Endodermal cell (in vitro differentiated cells): ENCODE data around the gene IL21R. TPM values are rescaled to one million over a fixed set of nuclear protein-coding genes. Genes with fewer than 3 reads are reported as not detected.

ENCODE experiments used
- DNase-seq: peaks from one replicate; pipeline ENCODE4 v3.0.0-alpha.2; 2017
- H3K27ac ChIP-seq: 2 replicates; pipeline ENCODE4 v1.5.1; 2013; ENCODE audit warnings: mild to moderate bottlenecking, low read depth, low read length, moderate library complexity
- H3K27me3 ChIP-seq: 2 replicates; pipeline ENCODE4 v1.6.1; 2013; ENCODE audit warnings: mild to moderate bottlenecking, low read length, moderate library complexity; ENCODE audit not compliant: insufficient read depth, control insufficient read depth, poor library complexity, severe bottlenecking
- H3K36me3 ChIP-seq: 2 replicates; pipeline ENCODE4 v1.7.0; 2013; ENCODE audit warnings: mild to moderate bottlenecking, low read length, moderate library complexity; ENCODE audit not compliant: control insufficient read depth, insufficient read depth
- H3K4me1 ChIP-seq: one replicate; pipeline ENCODE4 v1.7.0; 2013; ENCODE audit warnings: low read length; ENCODE audit not compliant: control insufficient read depth, insufficient read depth
- H3K4me3 ChIP-seq: 2 replicates; pipeline ENCODE4 v1.5.1; 2013; ENCODE audit warnings: mild to moderate bottlenecking, low read length, moderate library complexity
- H3K9ac ChIP-seq: 2 replicates; pipeline ENCODE4 v1.6.1; 2013; ENCODE audit warnings: mild to moderate bottlenecking, low read length, moderate library complexity; ENCODE audit not compliant: poor library complexity, severe bottlenecking; ENCODE audit errors: extremely low read depth
- H3K9me3 ChIP-seq: 2 replicates; pipeline ENCODE4 v1.6.1; 2013; ENCODE audit warnings: mild to moderate bottlenecking, low read length, moderate library complexity; ENCODE audit not compliant: control insufficient read depth
- H3K27ac Mint-ChIP-seq: 2 replicates; pipeline ENCODE4 v1.8.0; 2020; ENCODE audit warnings: mixed read lengths
- H3K27me3 Mint-ChIP-seq: 2 replicates; pipeline ENCODE4 v1.8.0; 2021; ENCODE audit warnings: mild to moderate bottlenecking, mixed read lengths; ENCODE audit not compliant: insufficient read depth
- H3K36me3 Mint-ChIP-seq: 2 replicates; pipeline ENCODE4 v1.8.0; 2020; ENCODE audit warnings: low read depth, mixed read lengths
- H3K4me1 Mint-ChIP-seq: 2 replicates; pipeline ENCODE4 v1.8.0; 2020; ENCODE audit warnings: mixed read lengths
- H3K4me3 Mint-ChIP-seq: 2 replicates; pipeline ENCODE4 v1.8.0; 2020; ENCODE audit warnings: mild to moderate bottlenecking, moderate library complexity, mixed read lengths
- H3K9me3 Mint-ChIP-seq: 2 replicates; pipeline ENCODE4 v1.8.0; 2020; ENCODE audit warnings: mild to moderate bottlenecking, mixed read lengths
- CTCF ChIP-seq: fragments of 200-600 bp; sonication (generic); conservative IDR thresholded peaks from 2 replicates; pipeline ENCODE4 v1.5.0; 2021; ENCODE audit warnings: antibody characterized with exemption, mild to moderate bottlenecking
- WGBS, 2 experiments: methylation state at CpG; one replicate each; pipeline versions ENCODE4 v1.1.5 to v1.1.7; 2013; ENCODE audit warnings: missing lambda C conversion rate in 2 of 2, mixed read lengths in 1 of 2; ENCODE audit not compliant: insufficient coverage in 1 of 2, insufficient read length in 1 of 2; 5-methylcytosine and 5-hydroxymethylcytosine counted together
- total RNA-seq, 2 donors: library from RNA; stranded (reverse); fragmentation: NEBNext Ultra II Directional in 1 of 2; extraction: Animal tissue kit (Norgen Biotek cat#: 25700) in 1 of 2; gene quantifications; 2 replicates in 1 of 2; 3 replicates in 1 of 2; pipeline ENCODE4 v1.2.1, GENCODE V29; 2021

Gene IL21R
- total RNA-seq, 2 donors from 2014 or later, result 0.18 TPM; not detected in 1

DNA sequence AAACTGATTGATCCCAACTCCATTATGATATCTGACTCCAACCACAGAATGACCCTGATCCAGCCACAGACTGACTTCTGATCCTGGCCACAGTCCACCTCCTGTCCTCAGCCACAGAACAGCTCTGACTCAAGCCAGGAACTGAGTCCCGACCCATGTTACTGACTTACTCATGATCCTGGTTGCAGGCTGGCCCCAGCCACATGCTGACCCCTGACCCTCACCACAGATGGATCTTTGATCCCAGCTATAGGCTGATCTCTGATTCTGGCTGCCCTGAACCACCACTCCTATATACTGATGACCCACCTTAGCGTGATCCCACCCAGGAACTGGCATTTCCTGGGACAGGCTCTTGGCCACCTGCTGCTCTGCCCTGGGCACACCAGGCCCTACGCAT lies 32.2 kb upstream of the IL21R start:
- H3K9ac ChIP-seq, result no peak overlapping the region
- no peaks in the 10 kb centered on the region for H3K36me3 ChIP-seq
- H3K27ac ChIP-seq, result no peak overlapping the region
- no peaks in the 10 kb centered on the region for H3K4me1 ChIP-seq
- DNase-seq, result no peak
- H3K27ac Mint-ChIP-seq, result no peak overlapping the region
- H3K27me3 Mint-ChIP-seq, result no peaks in the 10 kb centered on the region
- TF ChIP-seq CTCF, result no peak
- no peaks in the 10 kb centered on the region for H3K27me3 ChIP-seq
- no peak overlapping the region for H3K4me3 ChIP-seq
- WGBS, 2 experiments, result 88 to 90% methylated on average over 3 of the region's 3 CpGs
- no peaks in the 10 kb centered on the region for H3K36me3 Mint-ChIP-seq
- no peaks in the 10 kb centered on the region for H3K9me3 Mint-ChIP-seq
- no peak overlapping the region for H3K4me3 Mint-ChIP-seq
- peaks cover under 1% of the 10 kb centered on the region for H3K4me1 Mint-ChIP-seq
- H3K9me3 ChIP-seq, result no peaks in the 10 kb centered on the region

GRCh38 chr16:27370318-27370717 lies 31.7 kb upstream of the IL21R start:
- DNase-seq, result no peak
- Mint-ChIP-seq H3K4me3 (no peak overlapping the region), H3K9me3 (no peaks in the 10 kb centered on the region), H3K36me3 (no peaks in the 10 kb centered on the region), H3K27me3 (no peaks in the 10 kb centered on the region), H3K4me1 (no peaks in the 10 kb centered on the region), H3K27ac (no peak overlapping the region)
- Histone ChIP-seq H3K27ac (no peak overlapping the region), H3K27me3 (no peaks in the 10 kb centered on the region), H3K9me3 (no peaks in the 10 kb centered on the region), H3K9ac (no peak overlapping the region), H3K36me3 (no peaks in the 10 kb centered on the region), H3K4me1 (no peaks in the 10 kb centered on the region), H3K4me3 (no peak overlapping the region)
- no peak for TF ChIP-seq CTCF

- Histone ChIP-seq H3K27ac (no peak overlapping the region), H3K4me3 (no peak overlapping the region), H3K9me3 (no peaks in the 10 kb centered on the region), H3K4me1 (no peaks in the 10 kb centered on the region), H3K9ac (no peak overlapping the region), H3K36me3 (no peaks in the 10 kb centered on the region), H3K27me3 (no peaks in the 10 kb centered on the region)
- H3K27ac Mint-ChIP-seq, result no peak overlapping the region
- H3K36me3 Mint-ChIP-seq, result no peaks in the 10 kb centered on the region
- 100% methylated on average over 1 to 2 of the region's 3 CpGs for WGBS, 2 experiments
- TF ChIP-seq CTCF, result no peak
- H3K4me3 Mint-ChIP-seq, result no peak overlapping the region
- H3K27me3 Mint-ChIP-seq, result no peaks in the 10 kb centered on the region
- peak; percentile 15 for DNase-seq
- no peaks in the 10 kb centered on the region for H3K9me3 Mint-ChIP-seq
- H3K4me1 Mint-ChIP-seq, result no peaks in the 10 kb centered on the region
Measured at GRCh38 chr16:27373312-27373711, 28.7 kb upstream of the IL21R start.
